HG02588 (cell line): ENCODE data around the gene AGAP1.

Source experiments
- ATAC-seq: cut with Tn5 transposase; IDR thresholded peaks from one replicate; pipeline ENCODE4 v1.9.1; 2021; ENCODE audit warnings: mild to moderate bottlenecking, moderate library complexity; ENCODE audit not compliant: unreplicated experiment

The AGAP1 gene

DNA sequence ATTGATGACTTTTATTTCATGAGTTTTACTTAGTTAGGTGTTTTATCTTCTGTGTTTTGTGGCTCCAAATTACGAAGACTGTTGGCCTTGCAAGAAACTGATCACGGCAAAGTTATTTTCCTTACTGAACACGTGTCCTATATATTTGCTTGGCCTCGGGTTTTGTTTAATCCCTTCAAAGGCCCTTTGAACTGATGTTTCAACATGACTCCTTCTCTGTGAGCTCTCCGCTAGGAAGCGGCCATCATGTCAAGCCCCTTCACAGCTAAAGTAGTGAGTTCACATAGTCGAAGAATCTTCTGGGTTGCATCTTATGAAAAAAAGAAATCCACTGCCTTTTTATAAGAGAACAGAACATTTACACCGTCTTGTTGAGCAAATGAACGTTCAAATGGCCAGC lies 515.0 kb downstream of the AGAP1 start:
- ATAC-seq = no peak

DNA sequence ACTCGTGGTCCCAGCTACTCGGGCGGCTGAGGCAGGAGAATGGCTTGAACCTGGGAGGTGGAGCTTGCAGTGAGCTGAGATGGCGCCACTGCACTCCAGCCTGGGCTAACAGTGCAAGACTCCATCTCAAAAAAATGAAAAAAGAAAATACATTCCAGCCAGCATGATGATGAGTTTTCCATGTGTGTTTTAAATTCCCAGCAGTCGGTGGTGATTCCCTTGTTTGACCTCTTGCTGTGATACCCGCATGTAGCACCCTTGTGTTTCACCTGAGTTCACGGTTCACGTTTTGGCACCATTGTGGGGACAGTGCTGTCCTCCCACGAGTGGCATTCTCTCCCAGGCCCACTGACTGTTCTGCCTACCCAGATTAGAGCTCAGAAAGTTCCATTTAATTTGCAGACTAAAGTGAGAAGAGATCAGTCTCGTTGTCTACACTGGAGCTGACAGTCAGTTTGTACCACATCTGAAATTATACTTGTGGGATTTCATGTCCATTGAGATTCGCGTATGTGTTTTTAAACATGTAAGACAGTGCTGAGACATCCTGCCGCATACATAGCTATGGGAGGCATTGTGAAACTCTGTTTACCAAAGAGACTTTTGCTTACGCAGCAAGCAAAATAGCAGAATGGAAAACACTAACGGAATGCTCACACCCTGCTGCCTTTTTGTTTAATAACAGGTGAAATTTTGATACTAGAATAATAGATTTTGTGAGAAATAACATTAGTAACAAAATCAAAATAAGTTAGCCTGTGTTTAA lies 517.3 kb downstream of the AGAP1 start:
- ATAC-seq = no peak

DNA sequence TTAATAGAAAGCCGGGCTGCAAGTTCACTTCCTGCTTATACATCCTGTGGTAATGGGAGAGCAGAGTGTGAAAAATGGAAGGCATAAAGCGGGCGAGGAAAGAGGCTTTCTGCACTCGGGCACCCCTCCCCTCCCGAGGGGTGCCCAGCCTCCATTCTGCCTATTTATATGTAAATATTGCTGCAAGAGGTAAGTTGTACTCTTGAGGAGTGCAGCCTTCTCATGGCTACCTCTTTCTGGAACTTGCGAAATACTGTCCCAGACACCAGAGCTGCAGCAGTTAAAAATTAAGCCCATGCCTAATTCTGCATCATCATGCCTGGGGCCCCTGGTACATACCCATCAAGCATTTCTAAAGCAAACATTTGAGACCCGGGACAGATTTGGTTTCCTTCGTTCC lies 518.3 kb downstream of the AGAP1 start:
- ATAC-seq = no peak

DNA sequence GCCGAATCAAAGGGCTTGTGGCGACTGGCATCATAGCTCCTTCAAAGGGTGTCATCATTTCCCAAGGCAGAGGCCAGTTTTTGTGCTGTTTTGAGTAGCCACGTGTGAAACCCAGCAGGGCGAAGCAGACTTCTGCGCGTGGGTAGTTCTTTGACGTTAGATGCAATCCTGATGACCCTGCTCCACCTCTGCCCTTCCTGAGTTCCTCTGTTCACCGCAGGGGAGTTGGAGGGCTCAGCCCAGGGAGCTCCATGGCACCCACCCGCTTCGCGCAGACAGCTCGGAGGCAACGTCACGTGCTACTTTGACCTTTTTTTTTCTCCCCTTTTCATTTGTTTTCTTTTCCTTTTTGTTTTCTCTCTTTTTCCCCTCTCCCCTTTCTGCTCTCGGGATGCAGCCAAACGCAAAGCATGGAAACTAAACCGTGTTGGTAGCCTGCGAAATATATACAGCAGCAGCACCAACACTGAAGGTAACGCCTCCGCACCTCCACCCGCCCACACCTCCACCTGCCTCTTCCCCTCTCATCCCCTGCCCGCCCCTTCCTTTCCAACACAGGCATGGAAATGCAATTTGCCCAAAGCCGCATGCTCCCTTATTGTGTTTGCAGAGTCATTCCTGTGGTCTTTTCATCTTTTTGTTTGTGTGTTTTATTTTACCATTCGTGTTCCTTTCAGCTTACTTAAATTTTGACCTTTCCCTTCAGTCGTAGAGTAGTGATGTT lies 520.7 kb downstream of the AGAP1 start:
- no peak for ATAC-seq

DNA sequence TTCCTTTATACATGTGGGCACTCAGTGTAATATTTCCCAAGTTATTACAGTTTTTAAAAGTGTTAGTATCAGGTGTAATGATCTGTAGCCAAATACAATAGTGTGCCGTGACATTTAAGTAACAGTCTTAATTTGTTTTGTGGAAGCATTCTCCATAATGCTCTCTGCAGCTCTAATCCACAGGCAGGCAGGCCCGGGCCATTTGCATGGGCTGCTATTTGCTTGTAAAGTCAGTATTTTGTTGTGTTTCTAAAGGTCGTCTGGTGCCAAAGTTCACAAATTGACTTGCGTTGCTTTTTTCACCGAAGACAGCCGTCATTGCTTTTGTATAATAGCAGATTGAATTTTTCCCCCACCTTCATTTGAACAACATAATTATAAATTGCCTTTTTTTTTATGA lies 521.3 kb downstream of the AGAP1 start:
- no peak for ATAC-seq

DNA sequence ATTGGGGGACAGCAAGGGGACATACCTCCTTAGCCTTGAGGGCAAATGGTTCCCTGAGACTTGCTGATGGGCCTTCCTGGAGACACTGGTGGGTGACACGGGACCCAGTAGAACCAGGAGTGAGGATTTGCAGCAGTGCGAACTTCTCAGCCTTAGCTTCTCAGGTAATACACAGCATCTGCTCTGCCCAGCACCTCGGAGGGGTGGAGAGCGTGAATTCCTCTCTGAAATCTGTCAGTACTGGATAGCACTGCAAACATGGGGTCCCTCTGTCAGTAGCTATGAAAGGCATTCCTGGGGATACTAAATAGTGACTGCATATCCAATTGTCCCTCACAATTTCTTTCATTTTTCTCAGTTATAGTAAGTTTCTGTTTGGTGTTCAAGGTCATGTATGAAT lies 522.7 kb downstream of the AGAP1 start:
- ATAC-seq = no peak

DNA sequence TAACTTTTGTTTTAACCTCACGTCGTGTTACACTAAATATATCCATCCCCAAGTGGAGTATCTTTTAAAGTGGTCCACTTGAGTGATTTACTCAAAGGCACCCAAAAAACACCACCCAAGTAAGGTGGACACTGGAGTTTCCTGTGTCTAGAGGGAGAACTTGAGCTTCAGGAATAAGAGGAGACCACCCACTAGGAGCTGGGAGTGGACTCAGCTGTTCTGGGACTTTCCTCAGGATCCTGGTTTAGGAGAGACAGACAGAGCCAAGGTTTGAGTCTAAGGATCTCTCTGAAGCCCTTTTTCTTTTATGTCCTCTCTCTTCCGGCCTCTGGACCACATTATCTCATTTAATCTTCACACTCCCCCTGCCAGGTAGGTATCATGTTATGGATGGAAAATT lies 523.6 kb downstream of the AGAP1 start:
- no peak for ATAC-seq

DNA sequence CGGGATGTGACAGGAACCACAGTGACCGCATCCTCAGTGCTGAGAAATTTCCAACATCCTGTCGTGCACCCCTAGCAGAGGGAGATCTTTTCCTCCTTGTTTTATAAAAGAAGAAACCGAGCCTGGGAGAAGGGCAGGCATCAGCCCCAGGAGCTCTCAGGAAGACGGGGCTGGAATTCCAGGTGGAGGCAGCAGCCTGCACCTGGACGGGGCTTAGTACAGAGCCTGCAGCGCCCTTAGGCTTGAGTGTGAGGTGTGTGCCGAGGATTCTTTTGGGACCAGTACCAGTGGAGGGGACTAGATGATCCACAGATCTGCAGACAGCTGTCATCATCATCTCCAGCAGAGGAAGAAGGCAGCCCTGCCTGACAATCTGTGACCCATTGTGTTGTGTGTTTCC lies 525.6 kb downstream of the AGAP1 start:
- ATAC-seq = no peak

DNA sequence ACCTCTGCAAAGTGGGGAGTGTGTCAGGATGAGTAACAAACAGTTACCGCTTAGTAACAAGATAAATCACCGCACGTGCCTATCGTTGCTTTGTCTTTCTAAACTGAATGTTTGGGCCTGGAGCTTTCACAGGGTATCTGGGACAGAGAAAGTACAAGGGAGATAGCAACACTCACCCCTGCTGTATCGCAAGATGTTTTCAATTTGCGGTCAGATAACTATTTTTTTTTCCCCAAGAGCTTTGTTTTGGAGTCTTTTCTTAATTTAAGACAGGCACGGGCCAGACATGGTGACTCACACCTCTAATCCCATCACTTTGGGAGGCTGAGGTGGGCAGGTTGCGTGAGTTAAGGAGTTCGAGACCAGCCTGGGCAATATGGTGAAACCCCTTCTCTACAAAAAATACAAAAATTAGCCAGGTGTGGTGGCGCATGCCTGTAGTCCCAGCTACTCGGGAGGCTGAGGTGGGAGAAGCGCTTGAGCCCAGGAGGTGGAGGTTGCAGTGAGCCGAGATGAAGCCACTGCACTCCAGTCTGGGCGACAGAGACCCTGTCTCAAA lies 527.7 kb downstream of the AGAP1 start:
- ATAC-seq = no peak

DNA sequence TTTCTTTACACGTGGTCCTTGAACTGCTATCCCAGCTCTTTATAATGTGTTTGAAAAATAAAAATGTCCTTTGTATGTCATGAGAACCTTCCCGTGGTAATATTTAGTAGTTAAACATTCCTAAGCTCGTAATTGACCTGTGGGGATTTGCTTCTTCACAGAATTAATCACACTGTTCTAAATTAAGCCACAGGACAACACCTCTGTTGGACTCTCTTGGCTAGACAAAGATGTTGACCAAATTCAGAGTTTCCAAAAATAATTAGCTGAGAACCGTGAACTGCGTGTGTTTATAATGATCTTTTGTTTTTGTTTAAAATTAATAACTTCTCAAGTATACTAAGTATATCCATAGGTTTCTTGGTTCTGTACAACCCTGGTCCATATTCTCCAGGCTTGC lies 528.3 kb downstream of the AGAP1 start:
- no peak for ATAC-seq

DNA sequence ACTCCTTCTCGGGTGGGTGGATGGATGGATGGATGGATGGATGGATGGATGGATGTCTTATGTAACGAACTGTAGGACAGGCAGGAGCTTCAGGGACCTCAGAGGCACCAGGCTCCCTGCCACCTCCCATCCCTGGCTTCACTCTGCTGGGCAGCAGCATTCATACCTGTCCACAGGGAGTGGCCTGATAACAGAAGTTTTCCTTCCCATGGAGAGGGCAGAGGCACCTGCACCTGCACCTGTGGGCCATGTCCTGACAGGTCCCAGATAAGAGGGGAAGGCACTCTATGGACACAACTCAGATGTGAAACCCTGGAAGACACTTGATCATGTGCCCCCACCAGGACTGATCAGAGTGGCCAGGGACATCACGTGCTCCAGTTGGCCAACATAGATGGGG lies 532.0 kb downstream of the AGAP1 start:
- no peak for ATAC-seq

DNA sequence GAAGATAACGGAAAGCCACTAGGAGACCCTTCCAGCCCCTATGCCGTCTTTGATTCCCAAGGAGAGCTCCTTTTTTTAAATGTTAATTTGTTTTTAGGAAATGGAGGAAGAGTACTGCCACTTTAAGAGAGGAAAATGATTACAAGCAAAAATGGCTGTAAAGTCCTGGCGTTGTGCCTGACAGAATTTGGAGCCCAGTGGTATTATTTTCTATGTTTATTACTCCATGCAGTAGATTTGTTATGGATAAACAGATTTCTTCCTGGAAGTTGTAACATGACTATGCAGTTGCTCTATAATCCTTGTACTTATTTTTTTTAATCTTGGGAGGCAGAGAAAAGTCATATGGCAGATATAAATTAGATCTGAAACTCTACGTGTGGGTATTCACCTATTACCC lies 533.0 kb downstream of the AGAP1 start:
- no peak for ATAC-seq

DNA sequence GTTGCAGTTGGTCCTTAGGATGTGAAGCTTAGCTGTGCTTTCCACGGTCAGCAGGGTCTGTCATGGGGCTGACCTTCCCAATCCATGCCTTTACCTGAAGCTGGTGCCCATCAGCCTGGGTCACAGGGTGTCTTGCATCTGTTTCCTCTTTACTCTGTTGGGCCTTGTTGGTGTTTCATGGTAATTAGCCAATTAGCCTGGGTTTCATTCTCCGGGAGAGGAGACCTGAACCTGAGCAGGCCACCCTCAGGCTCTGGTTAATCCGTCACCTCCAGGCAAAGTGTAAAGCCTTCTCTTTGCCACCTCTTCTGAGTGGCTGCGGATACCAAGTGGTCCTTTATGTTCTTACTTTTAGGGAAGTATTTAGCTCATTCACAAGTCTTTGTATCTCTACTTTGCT lies 534.2 kb downstream of the AGAP1 start:
- no peak for ATAC-seq

DNA sequence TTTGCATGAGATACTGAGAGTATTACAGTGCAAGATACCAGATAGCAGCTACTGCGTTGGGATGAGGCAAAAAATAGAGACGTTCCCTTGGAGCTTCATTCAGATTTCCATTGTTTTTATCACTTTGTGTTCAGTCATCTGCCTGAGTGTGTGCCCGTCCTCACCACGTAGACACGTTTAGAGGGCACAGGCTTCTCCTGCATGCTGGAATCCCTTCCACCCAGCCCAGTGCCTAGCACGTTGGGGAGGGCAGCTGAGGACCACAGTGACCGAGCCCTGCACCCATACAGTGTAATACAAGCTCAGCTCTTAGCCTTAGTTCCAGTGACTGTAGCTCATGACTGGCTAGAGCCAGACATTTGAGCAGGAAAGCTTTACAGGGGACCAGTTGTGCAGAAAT lies 539.6 kb downstream of the AGAP1 start:
- ATAC-seq = no peak

DNA sequence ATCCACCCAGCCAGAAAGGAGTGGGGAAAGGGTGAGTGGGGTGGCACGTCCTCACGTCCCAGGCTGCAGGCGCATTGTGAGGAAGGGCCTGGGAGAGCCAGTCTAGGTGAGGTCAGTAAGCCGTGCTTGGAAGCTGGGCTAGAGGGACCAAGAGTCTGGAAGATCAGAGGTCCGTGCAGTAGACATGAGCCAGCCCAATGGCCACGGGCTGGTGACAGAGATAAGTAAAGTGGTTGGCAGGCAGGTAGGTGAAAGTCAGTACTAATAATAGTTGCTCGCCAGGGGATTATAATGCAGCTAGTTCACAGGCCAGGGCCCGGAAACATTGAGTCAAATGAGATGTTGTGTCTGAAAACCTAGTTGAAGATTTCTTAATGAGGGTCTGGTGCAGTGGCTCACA lies 541.1 kb downstream of the AGAP1 start:
- no peak for ATAC-seq

DNA sequence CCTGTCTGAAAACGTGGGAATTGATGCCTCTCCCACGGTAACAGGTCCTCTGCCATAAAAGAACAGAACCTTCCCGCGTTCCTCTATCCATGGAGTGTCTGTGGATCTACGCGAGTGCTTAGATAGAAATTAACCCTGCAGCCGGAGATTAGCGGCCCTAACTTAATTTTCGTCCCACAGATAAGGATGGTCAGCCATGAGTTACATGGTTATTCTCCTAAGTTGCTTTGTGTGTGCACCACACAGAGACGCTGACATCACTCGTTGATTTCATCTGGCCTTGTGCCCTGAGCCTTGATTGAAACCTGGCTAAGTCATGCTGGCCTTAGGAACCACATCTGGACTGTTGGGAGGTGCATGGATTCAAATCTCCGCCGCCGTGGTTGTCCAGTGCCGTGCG lies 542.2 kb downstream of the AGAP1 start:
- ATAC-seq = no peak

DNA sequence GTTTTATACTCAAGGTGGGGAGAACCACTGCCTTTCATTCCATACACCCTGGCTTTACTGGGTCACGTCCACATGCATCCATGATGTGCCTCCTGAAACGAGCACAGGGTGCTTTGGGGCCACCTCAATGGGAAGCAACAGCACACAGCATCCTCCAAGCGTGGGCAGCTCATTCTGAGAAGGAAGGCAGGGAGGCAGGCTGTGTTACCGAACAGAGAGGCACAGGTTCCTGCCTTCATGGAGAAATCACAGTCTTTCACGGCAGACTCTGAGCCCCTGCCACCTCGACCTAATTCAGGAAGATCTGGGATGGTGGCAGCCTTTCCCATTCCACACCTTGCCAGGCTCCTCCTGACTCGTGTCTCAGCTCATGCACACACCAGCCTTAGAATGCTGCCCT lies 544.3 kb downstream of the AGAP1 start:
- no peak for ATAC-seq

DNA sequence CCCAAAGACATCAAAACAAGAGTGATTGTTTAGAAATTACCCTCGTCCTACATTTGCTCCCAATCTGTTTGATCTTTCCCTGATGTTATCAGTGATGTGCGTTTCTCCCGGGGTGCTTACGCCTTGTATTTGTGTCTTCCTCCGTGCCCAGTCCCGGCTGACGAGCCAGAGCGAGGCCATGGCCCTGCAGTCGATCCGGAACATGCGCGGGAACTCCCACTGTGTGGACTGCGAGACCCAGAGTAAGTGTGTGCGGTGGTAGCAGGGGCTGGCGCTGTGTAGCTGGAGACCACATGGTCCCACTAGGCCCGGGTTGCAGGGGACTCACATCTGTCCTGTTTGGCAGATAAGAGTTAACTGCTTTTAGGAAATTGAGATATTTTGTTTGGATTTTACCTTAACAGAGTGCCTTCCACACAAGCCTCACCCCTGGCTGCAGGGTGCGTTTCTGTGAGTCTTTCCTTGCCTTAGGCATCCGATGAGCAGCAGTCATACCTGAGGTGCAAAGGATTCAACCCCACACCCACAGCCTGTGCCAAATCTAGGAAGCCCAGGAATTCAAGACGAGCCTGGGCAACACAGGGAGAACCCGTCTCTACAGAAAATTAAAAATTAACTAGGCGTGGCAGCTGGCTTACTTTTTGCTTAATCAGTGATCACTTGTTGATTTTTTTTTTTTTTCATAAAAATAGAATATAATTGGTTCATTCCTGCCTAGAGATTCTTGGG lies 546.9 kb downstream of the AGAP1 start:
- ATAC-seq = no peak

DNA sequence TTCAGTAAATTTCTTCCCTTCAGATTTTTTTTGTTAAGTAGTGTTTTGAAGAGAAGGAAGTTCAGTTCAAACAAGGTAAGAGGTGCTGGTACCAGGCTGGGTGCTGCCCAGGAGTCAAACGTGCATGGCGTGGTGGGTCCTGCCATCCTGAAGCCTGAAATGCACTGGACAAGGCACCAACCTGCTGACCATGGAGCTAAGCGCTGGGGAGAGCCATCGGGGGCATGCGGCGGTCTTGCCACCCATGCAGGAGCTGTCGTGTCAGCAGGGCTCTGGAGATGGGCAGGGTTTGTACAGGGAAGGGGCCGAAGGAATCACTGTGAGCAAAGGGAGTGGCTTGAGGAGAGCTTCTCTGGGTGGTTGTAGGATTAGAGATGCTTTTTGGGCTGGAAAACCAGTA lies 547.8 kb downstream of the AGAP1 start:
- ATAC-seq = no peak

DNA sequence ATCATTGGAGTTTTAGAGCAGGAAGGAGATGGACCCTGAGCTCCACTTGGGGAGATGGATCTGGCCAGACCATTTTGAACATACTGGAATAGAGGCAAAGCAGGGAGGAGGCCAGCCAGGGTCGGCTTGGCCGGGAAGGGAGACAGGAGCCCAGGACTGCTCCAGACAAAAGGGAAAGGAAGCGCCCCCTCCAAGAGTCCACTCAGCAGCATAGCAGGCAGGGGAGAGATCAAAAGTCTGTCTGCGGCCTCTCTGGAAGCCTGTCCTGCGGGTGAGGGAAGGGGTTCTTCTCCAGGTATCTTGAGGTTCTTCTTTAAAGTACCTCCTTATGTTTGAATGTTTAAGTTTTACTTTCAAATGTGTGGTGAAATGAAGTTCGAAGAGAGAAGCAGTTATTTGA lies 548.2 kb downstream of the AGAP1 start:
- ATAC-seq = no peak

DNA sequence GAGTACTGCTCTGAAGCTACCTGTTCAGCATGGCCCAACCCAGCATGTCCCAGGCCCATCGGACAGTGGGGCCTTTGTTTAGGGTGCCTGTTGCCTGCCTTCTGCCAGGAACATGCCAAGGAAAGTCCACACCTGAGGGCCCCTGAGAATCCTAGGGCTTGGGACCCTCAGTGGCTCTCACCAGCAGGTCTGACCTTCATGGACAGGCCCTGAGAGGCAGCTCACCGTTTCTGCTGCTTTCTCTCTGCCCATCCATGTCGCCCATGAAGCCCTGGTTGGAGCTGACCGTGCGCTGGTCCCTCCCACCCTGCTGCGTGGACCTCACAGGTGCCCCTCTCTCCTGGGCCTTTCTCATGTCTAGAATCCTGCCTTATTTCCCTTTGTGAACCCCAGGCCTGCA lies 550.3 kb downstream of the AGAP1 start:
- no peak for ATAC-seq
